ENCODE data around the gene MALL. TPM values are rescaled to one million over a fixed set of nuclear protein-coding genes. Genes with fewer than 3 reads are reported as not detected.

MALL gene
- total and polyA plus RNA-seq, 2 of the 8 experiments (the other 6 are each of a cell fraction or from before 2014, with no cell fraction given) = 3.9 to 8.0 TPM

GRCh38 chr2:110153416-110153815 lies 37.8 kb upstream of the MALL start:
- no peak overlapping the region for H4K8ac ChIP-seq (ENCODE audit: extremely low read depth, insufficient read depth, low read length)
- no peak overlapping the region for H3K9ac ChIP-seq (replicated peaks in 1 of 4; ENCODE audit: extremely low read depth in 1 of 4, low read depth in 3 of 4, low read length in 3 of 4)
- WGBS, 2 experiments (ENCODE audit: extremely low coverage in 1 of 2, insufficient coverage in 1 of 2, insufficient read length in 1 of 2, insufficient replicate concordance in 2 of 2, low coverage in 1 of 2, low lambda C conversion rate in 2 of 2, missing lambda C conversion rate in 1 of 2) = 82% methylated on average over 2 of the region's 2 CpGs; no CpG with 5 or more reads in 1 of the 2 experiments
- H2BK5ac ChIP-seq (ENCODE audit: low read depth, low read length) = no peak overlapping the region
- no peak overlapping the region for H2BK20ac ChIP-seq (ENCODE audit: low read length)
- peaks cover 13 to 16% of the 10 kb centered on the region in 2 experiments for H3K9me3 ChIP-seq (ENCODE audit: insufficient read depth in 2 of 2, low read depth in 1 of 2, low read length in 1 of 2)
- no peaks in the 10 kb centered on the region for H4K20me1 ChIP-seq (replicated peaks in 1 of 2; ENCODE audit: control insufficient read depth in 1 of 2, insufficient read depth in 2 of 2, low read length in 2 of 2)
- H3K27ac ChIP-seq (ENCODE audit: low read depth, low read length) = no peak overlapping the region
- H3K79me2 ChIP-seq (ENCODE audit: control insufficient read depth in 1 of 2, insufficient read depth in 2 of 2, low read length in 2 of 2) = no peaks in the 10 kb centered on the region
- POLR2A ChIA-PET (ENCODE audit: partially characterized antibody) = no interaction called here
- H3K4me2 ChIP-seq (ENCODE audit: insufficient read depth in 1 of 2, low read depth in 2 of 2, low read length in 2 of 2) = no peak overlapping the region
- TF ChIP-seq HDAC6 (IDR thresholded peaks at IDR 0.05; ENCODE audit: low read depth, low read length) = no peak
- no peak for TF ChIP-seq ATF3 (IDR thresholded peaks at IDR 0.05; ENCODE audit: insufficient read depth, low read depth, low read length)
- no peak for TF ChIP-seq RXRA (IDR thresholded peaks at IDR 0.05; ENCODE audit: insufficient read depth, low read depth, low read length)
- no peak for TF ChIP-seq CBX5 (IDR thresholded peaks at IDR 0.05; ENCODE audit: low read depth, low read length)
- TF ChIP-seq BCL11A (IDR thresholded peaks at IDR 0.05; ENCODE audit: low read depth in 2 of 2, low read length in 2 of 2) = no peak
- no peak for TF ChIP-seq E2F6 (IDR thresholded peaks at IDR 0.05)
- TF ChIP-seq TBP (IDR thresholded peaks at IDR 0.05; ENCODE audit: low read depth, low read length) = no peak
- TF ChIP-seq KDM1A (IDR thresholded peaks at IDR 0.05; ENCODE audit: borderline replicate concordance, low read length) = no peak
- no peaks in the 10 kb centered on the region for H3K79me1 ChIP-seq (ENCODE audit: low read depth, low read length)
- no peak overlapping the region for H4K5ac ChIP-seq (ENCODE audit: insufficient read length, low read depth, low read length)
- peaks cover 0 to 1% (median 0%) of the 10 kb centered on the region in 4 experiments; a peak in 1 of 7 replicates for H3K27me3 ChIP-seq (replicated peaks in 1 of 4; ENCODE audit: control insufficient read depth in 3 of 4, extremely low read depth in 1 of 4, insufficient read depth in 3 of 4, low read length in 3 of 4)
- H3K36me3 ChIP-seq (ENCODE audit: control insufficient read depth in 2 of 4, insufficient read depth in 4 of 4, low read length in 3 of 4) = no peaks in the 10 kb centered on the region
- no peak overlapping the region for H2AFZ ChIP-seq (ENCODE audit: low read length)
- no peak overlapping the region for H2BK15ac ChIP-seq (ENCODE audit: low read length)
- CTCF ChIA-PET (ENCODE audit: partially characterized antibody) = no interaction called here
- H3K23me2 ChIP-seq (ENCODE audit: low read depth, low read length) = no peaks in the 10 kb centered on the region; the same call in 1 of the 2 replicates
- H3K4me1 ChIP-seq (replicated peaks in 1 of 4; ENCODE audit: control insufficient read depth in 3 of 4, insufficient read depth in 4 of 4, low read length in 3 of 4) = no peaks in the 10 kb centered on the region
- FAIRE-seq (no peak), DNase-seq (ENCODE audit: low read depth in 1 of 2, low spot score in 2 of 2) (no peak)
- H3K14ac ChIP-seq (ENCODE audit: insufficient read length) = no peak overlapping the region
- no peak overlapping the region for H2BK12ac ChIP-seq (ENCODE audit: low read depth, low read length)
- no peak overlapping the region for H3K4ac ChIP-seq (replicated peaks; ENCODE audit: insufficient read length, low read depth, low read length)
- H3K23ac ChIP-seq (ENCODE audit: insufficient read length) = no peak overlapping the region
- no peak overlapping the region for H3K4me3 ChIP-seq (ENCODE audit: extremely low read depth in 1 of 4, insufficient read depth in 2 of 4, low read depth in 3 of 4, low read length in 4 of 4)
- H2BK120ac ChIP-seq (replicated peaks; ENCODE audit: low read depth, low read length) = no peak overlapping the region
- no peak overlapping the region for H3K18ac ChIP-seq (ENCODE audit: extremely low read depth, low read length)
- no peak overlapping the region for H2AK5ac ChIP-seq (ENCODE audit: low read depth, low read length)
- H4K91ac ChIP-seq (replicated peaks; ENCODE audit: insufficient read length, low read length) = no peak overlapping the region
- H3K56ac ChIP-seq (replicated peaks; ENCODE audit: insufficient read length, low read depth, low read length) = no peak overlapping the region
